HL-60 (cell line): ENCODE data around the gene SPAG4.

Experiments
- DNase-seq, 2 experiments: peaks; one replicate each; pipeline ENCODE4 v3.0.0-alpha.2; 2010 to 2020; ENCODE audit warnings: low read depth in 1 of 2, low spot score in 1 of 2
- H3K27ac ChIP-seq: fragments of 250-450 bp; sonication (Bioruptor Pico); replicated peaks from 2 replicates; pipeline ENCODE4 v1.5.1; 2020; ENCODE audit warnings: mild to moderate bottlenecking, moderate library complexity
- H3K27me3 ChIP-seq: fragments of 250-450 bp; sonication (Bioruptor Pico); 2 replicates; pipeline ENCODE4 v1.5.1; 2021; ENCODE audit warnings: mild to moderate bottlenecking, moderate library complexity; ENCODE audit not compliant: insufficient read depth, poor library complexity, severe bottlenecking
- H3K4me3 ChIP-seq: replicated peaks from 2 replicates; pipeline ENCODE4 v1.5.1; 2011; ENCODE audit warnings: mild to moderate bottlenecking, control low read depth, low read length; ENCODE audit not compliant: insufficient read depth
- CTCF ChIP-seq: IDR thresholded peaks from one replicate; pipeline ENCODE4 v1.5.1; 2011; ENCODE audit warnings: low read length, control low read depth, inconsistent platforms; ENCODE audit not compliant: insufficient read depth
- GABPA ChIP-seq: IDR thresholded peaks from 2 replicates; pipeline ENCODE4 v1.6.1; 2012; ENCODE audit warnings: low read depth
- POLR2AphosphoS5 ChIP-seq: IDR thresholded peaks from 2 replicates; pipeline ENCODE4 v1.6.1; 2012; ENCODE audit warnings: low read depth
- REST ChIP-seq: IDR thresholded peaks from 2 replicates; pipeline ENCODE4 v1.6.1; 2012; ENCODE audit warnings: low read depth; ENCODE audit not compliant: insufficient replicate concordance
- SPI1 ChIP-seq: IDR thresholded peaks from 2 replicates; pipeline ENCODE4 v1.6.1; 2012; ENCODE audit warnings: low read depth, mild to moderate bottlenecking, borderline replicate concordance

SPAG4 gene

GRCh38 chr20:35652641-35653429 lies 37.2 kb downstream of the SPAG4 start:
- no peak for DNase-seq
- no peak overlapping the region for H3K4me3 ChIP-seq
- TF ChIP-seq GABPA = no peak
- no peak for TF ChIP-seq POLR2AphosphoS5
- no peak for TF ChIP-seq REST
- no peak for TF ChIP-seq CTCF
- TF ChIP-seq SPI1 = no peak
- H3K27ac ChIP-seq = no peak overlapping the region
- H3K27me3 ChIP-seq = no peaks in the 10 kb centered on the region

GRCh38 chr20:35653430-35653734 lies 37.8 kb downstream of the SPAG4 start:
- no peak for DNase-seq
- Histone ChIP-seq H3K4me3 (no peak overlapping the region), H3K27ac (no peak overlapping the region), H3K27me3 (no peaks in the 10 kb centered on the region)
- TF ChIP-seq REST = no peak
- no peak for TF ChIP-seq GABPA
- TF ChIP-seq SPI1 = no peak
- no peak for TF ChIP-seq CTCF
- TF ChIP-seq POLR2AphosphoS5 = no peak

GRCh38 chr20:35653893-35654292 lies 38.3 kb downstream of the SPAG4 start:
- H3K4me3 ChIP-seq = no peak overlapping the region
- no peak overlapping the region for H3K27ac ChIP-seq
- H3K27me3 ChIP-seq = no peaks in the 10 kb centered on the region
- no peak for DNase-seq
- TF ChIP-seq REST (no peak), CTCF (no peak), POLR2AphosphoS5 (no peak), SPI1 (no peak), GABPA (no peak)
